Erythroblast (primary cell): ENCODE data around the gene CENPM.
A peak's percentile ranks its signal among the peaks of the same experiment; 100 is the strongest.

Experiments
- GATA1 ChIP-seq: IDR thresholded peaks from 2 replicates; pipeline ENCODE4 v1.6.1; 2011; ENCODE audit warnings: low read depth, mild to moderate bottlenecking, control low read depth, low read length, moderate library complexity
- POLR2A ChIP-seq: IDR thresholded peaks from 2 replicates; pipeline ENCODE4 v1.6.1; 2011; ENCODE audit warnings: mild to moderate bottlenecking, low read length

DNA sequence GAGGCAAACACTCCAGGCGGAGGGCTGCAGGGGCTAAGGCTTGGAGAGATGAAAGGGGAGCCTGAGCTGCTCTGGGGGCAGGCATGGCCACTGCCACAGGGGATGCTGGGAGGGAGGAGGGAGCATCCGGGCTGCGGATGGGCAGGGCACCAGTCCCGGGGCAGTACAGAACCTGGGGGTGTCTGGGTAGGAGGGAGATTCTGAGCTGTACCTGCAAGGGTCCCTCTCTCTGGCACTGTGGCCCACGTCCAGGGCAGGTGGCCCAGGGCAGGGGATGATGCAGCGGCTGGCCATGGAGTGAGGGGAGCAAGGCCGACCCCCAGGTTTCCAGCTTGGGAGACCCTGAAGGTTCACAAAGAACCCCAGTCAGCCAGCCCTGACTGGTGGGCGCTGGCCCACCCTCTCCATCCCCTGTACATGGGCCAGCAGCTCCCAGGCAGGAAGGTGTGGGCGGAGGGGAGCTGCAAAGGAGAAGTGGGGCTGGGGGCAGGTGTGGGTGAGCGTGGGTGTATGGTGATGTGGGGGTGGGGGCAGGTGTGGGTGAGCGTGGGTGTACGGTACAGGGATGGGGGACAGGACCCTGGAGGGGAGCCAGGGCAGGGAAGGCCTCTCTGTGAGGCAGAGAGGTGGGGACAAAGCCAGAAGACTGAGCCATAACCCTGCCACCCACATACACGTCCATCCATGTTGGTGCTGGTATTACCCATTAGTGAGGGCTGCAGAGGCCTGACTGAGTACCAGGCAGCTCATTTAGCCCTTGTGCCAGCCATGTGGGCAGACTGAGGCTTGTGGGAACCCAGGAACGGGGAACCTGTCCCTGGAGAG is 18.1 kb downstream of the CENPM start:
- TF ChIP-seq POLR2A (peak; percentile 12), GATA1 (no peak)
